Skin of body (tissue), 2 donors: ENCODE results near the gene SULT1E1. TPM values are rescaled to one million over a fixed set of nuclear protein-coding genes. Genes with fewer than 3 reads are reported as not detected.
"Not testable (repeated sequence)": the region's sequence is repeated elsewhere in the genome, so short reads cannot be mapped to it uniquely, and the experiment has no call there.

Experiments used
- DNase-seq: peaks from one replicate; lab custom pipeline; 2025; lab: John Stamatoyannopoulos, UW
- total RNA-seq: library from RNA; depleted of rRNA; stranded (reverse); fragments of >200 nt; gene quantifications from one replicate; pipeline ENCODE4 v1.2.3, GENCODE V29; 2014

SULT1E1 gene
- total RNA-seq, 1 donor from 2014 or later = 53.0 TPM

- DNase-seq = no peak
Measured at GRCh38 chr4:69843932-69844331, 16.0 kb downstream of the SULT1E1 start.

GRCh38 chr4:69843301-69843700, 16.6 kb downstream of the SULT1E1 start:
- DNase-seq = no peak

GRCh38 chr4:69838977-69839376, 21.0 kb downstream of the SULT1E1 start:
- peak; percentile 91 for DNase-seq

GRCh38 chr4:69836287-69836686, 23.7 kb downstream of the SULT1E1 start:
- DNase-seq = peak; percentile 27

- peak; percentile 13 for DNase-seq
Measured at GRCh38 chr4:69835766-69836165, 24.2 kb downstream of the SULT1E1 start.

- no peak for DNase-seq
Measured at GRCh38 chr4:69833251-69833650, 26.7 kb downstream of the SULT1E1 start.

- DNase-seq = no peak
Measured at GRCh38 chr4:69832326-69833030, 27.5 kb downstream of the SULT1E1 start.

- no peak for DNase-seq
Measured at GRCh38 chr4:69831646-69832325, 28.2 kb downstream of the SULT1E1 start.

- no peak for DNase-seq
Measured at GRCh38 chr4:69831270-69831627, 28.7 kb downstream of the SULT1E1 start.

- DNase-seq = peak; percentile 16
Measured at GRCh38 chr4:69830560-69831269, 29.2 kb downstream of the SULT1E1 start.

- no peak for DNase-seq
Measured at GRCh38 chr4:69830192-69830559, 29.8 kb downstream of the SULT1E1 start.

- DNase-seq = no peak
Measured at GRCh38 chr4:69829678-69830077, 30.3 kb downstream of the SULT1E1 start.

GRCh38 chr4:69828828-69829227, 31.1 kb downstream of the SULT1E1 start:
- DNase-seq = peak; percentile 8

GRCh38 chr4:69825056-69825455, 34.9 kb downstream of the SULT1E1 start:
- DNase-seq = not testable (repeated sequence)

GRCh38 chr4:69823481-69824186, 36.3 kb downstream of the SULT1E1 start:
- DNase-seq = no peak

- no peak for DNase-seq
Measured at GRCh38 chr4:69823048-69823447, 36.9 kb downstream of the SULT1E1 start.

- DNase-seq = no peak
Measured at GRCh38 chr4:69822198-69822597, 37.7 kb downstream of the SULT1E1 start.

- no peak for DNase-seq
Measured at GRCh38 chr4:69818060-69818639, 41.8 kb downstream of the SULT1E1 start.

- peak; percentile 79 for DNase-seq
Measured at GRCh38 chr4:69816236-69816635, 43.7 kb downstream of the SULT1E1 start.

- DNase-seq = no peak
Measured at GRCh38 chr4:69813628-69814027, 46.3 kb downstream of the SULT1E1 start.

GRCh38 chr4:69811166-69811565, 48.8 kb downstream of the SULT1E1 start:
- no peak for DNase-seq

- peak; percentile 82 for DNase-seq
Measured at GRCh38 chr4:69800599-69800998, 59.3 kb downstream of the SULT1E1 start.
